Posterior vena cava (tissue), 2 donors: ENCODE data around the gene ENC1. TPM values are rescaled to one million over a fixed set of nuclear protein-coding genes. Genes with fewer than 3 reads are reported as not detected.

ENCODE experiments used
- DNase-seq: peaks from one replicate; pipeline ENCODE4 v3.0.0-alpha.2; 2020; ENCODE audit warnings: low spot score
- intact Hi-C, 2 donors: fragments of 100-400 bp; cut with DNase I; formaldehyde crosslinking; loops; one replicate each; pipeline versions ENCODE4 v1.14.1 to v1.14.2; 2022 to 2023
- total RNA-seq, 2 donors: library from RNA; stranded (reverse); fragmentation: NEBNext Ultra II Directional; extraction: Animal tissue kit (Norgen Biotek cat#: 25700); gene quantifications; one replicate each; pipeline ENCODE4 v1.2.1, GENCODE V29; 2021
- donor health status: DM: yes; HTN: yes; CAD: no.
- donor health status: DM: yes; HTN: yes; CAD: no.

ENC1 gene
- total RNA-seq, 2 donors from 2014 or later, result 12.4 to 12.7 TPM

- intact Hi-C loops, result no loop called here
- no peak for DNase-seq
Measured at GRCh38 chr5:74587300-74587699, 53.2 kb downstream of the ENC1 start.

DNA sequence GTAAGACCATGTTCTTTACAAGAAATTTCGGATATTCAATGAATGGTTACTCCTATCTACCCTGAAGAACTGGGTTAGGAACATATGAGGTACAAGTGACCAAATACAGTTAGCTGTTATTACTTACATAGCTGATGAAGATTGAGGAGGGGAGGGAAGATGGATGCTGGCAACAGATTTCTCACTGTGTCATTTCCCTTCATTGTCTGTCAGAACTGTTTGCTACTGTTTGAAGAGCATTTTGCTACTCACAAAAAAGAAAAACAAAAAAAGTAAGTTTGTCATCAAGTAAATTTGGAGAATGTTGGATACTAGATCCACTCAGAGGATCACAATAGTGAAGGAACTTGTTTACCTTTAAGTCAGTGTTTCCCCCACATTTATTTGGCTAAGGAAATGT is 53.7 kb downstream of the ENC1 start:
- no peak for DNase-seq
- intact Hi-C loops, result no loop called here

DNA sequence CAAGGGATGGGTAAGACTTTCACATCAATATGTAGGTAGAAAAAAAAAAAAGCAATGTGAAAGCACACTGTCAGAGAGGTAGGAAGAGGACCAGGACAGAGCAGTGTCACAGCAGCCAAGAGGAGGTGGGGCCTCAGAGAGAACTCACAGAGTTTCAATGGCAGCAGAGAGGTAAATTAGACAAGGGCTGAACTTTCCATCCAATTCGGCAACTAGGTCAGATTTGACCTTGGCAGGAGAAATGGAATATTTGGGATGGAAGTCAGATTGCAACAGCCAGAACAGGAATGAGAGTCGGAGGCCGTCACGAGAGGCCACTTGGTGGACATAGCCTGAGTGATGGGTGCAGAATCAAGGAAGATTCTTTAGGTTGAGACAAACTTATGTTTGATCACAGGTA is 57.7 kb downstream of the ENC1 start:
- no peak for DNase-seq
- intact Hi-C loops, result no loop called here

DNA sequence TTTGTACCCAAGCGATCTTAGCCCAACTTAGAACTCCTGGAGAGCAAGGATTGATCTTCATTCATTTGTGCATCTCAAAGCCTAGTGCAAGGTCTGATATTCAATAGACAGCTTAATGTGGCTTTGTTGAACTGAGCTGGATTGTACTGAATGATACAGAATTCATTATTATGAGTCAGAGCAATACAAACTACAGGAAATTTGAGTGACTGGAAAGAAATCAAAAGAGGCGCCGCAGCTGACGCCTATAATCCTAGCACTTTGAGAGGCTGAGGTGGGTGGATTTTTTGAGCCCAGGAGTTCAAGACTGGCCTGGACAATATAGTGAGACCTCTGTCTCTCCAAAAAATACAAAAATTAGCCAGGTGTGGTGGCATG is 58.6 kb downstream of the ENC1 start:
- no peak for DNase-seq
- intact Hi-C loops, result no loop called here

DNA sequence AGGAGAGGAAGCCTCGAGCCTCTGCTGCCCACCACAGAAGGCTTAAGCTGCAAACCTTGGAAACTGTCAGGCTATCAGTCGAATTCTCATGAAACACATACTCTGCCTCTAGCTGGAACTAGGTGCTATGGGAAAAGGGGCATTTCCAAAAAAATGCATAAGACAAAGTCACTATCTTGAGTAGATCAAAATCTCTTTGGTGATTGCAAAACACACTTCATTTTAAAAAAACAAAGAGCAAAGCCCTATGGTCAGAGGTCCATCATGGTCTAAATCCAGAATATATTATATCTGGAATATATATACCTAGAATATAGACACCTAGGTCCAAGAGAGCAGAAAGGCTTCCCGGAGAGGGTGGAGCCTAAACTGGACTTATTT is 59.8 kb downstream of the ENC1 start:
- DNase-seq, result no peak
- intact Hi-C loops, result no loop called here

DNA sequence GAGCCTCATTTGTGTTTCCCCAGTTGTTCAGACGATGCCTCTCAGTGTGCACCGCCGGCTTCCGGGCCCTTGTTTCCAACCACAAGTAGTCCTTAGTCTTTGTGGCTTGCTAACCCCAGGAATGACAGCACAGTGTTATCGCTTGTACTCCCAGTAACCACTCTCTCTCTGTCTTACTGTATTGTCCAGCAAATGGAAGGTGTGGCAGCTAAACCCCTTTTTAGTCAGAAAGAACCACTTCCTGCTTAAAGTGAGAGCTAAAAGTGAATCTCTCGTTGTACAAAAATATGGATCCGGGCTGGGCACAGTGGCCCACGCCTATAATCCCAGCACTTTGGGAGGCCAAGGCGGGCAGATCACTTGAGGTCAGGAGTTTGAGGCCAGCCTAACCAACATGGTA is 61.3 kb downstream of the ENC1 start:
- no peak for DNase-seq
- intact Hi-C loops, result no loop called here

DNA sequence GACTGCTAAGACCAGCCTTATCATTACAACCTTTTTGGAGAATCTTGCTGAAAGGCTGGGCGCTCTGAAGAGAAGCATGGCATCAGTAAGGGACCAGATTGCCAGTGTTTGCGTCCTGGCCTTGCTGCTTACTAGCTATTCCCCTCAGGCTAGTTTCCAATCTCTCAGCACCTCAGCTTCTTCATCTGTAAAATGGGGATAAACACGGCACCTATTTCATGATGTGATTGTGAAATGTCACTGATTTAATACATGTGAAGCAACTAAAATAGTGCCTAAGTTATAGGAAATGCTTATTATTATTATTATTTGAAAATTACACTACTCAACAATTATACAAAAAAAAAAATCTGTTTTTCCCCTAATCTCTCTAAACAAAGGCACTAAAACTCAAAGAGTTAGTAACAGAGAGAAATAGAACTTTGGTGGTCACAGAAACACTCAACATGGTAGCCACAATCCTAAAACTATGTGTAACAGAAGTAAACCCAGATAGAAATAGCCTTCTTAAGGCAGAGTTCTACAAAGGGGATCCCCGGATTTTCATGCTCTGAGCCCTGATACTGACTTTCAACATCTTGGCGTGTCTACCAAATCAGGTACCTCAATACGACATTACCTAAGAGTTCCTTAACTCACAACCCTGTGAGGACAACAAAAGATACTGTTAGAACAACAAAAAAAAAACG is 62.0 kb downstream of the ENC1 start:
- no peak for DNase-seq
- intact Hi-C loops, result no loop called here

Other genes with a start within 250 kb of the ENC1 start
- gene HEXB, start 44.5 kb upstream of the ENC1 start, total RNA-seq, result 100 to 1,000 TPM; 156 to 209 TPM
- gene GFM2, start 126.4 kb upstream of the ENC1 start, total RNA-seq, result 10 to 100 TPM; 12.9 to 16.1 TPM
- gene NSA2, start 126.5 kb upstream of the ENC1 start, total RNA-seq, result 10 to 100 TPM; 54.8 to 82.8 TPM
- under 1 TPM; 0.43 to 0.65 TPM for gene FAM169A, start 225.7 kb upstream of the ENC1 start, total RNA-seq